ENCODE data around the gene STK11IP. TPM values are rescaled to one million over a fixed set of nuclear protein-coding genes. Genes with fewer than 3 reads are reported as not detected.

Gene STK11IP
- total and polyA plus RNA-seq, 2 of the 13 experiments (the other 11 are each of a cell fraction or from before 2014, with no cell fraction given), result 12.8 to 24.0 TPM

GRCh38 chr2:219548990-219549389 lies 48.7 kb upstream of the STK11IP start:
- in situ Hi-C loops (cut with HindIII; ENCODE audit: extremely low pct_ligation_motif_present, low pct_unique_long_range_greater_than_20kb), result no loop called here
- DNase-seq (ENCODE audit: low spot score) (no peak), FAIRE-seq (no peak), ATAC-seq (no peak)
- Histone ChIP-seq H3K27me3 (ENCODE audit: control insufficient read depth in 1 of 2, insufficient read depth in 2 of 2, low read length in 2 of 2) (no peaks in the 10 kb centered on the region; a peak in 1 of 5 replicates), H3K79me2 (ENCODE audit: insufficient read depth, low read length) (peaks cover 12% of the 10 kb centered on the region), H3K4me3 (replicated peaks in 1 of 3; ENCODE audit: insufficient read depth in 1 of 3, low read depth in 2 of 3, low read length in 3 of 3) (no peak overlapping the region), H3K36me3 (replicated peaks in 1 of 2; ENCODE audit: control insufficient read depth in 1 of 2, insufficient read depth in 2 of 2, low read length in 2 of 2) (peaks cover 12 to 22% of the 10 kb centered on the region in 2 experiments; a peak in 4 of 5 replicates), H2AFZ (ENCODE audit: low read length) (no peak overlapping the region), H3K27ac (ENCODE audit: extremely low read length, insufficient read depth, low read length) (no peak overlapping the region), H4K20me1 (ENCODE audit: insufficient read depth, low read length) (peaks cover 4% of the 10 kb centered on the region; the same call in 1 of the 2 replicates), H3K4me1 (ENCODE audit: insufficient read depth, low read length) (peaks cover 54% of the 10 kb centered on the region), H3K9ac (ENCODE audit: insufficient read depth, low read depth, low read length) (no peak overlapping the region), H3K9me3 (ENCODE audit: low read length) (no peaks in the 10 kb centered on the region), H3K4me2 (ENCODE audit: low read depth, low read length) (no peak overlapping the region)
- no peak for TF ChIP-seq RFX1 (IDR thresholded peaks at IDR 0.05)
- TF ChIP-seq REXO4 (CRISPR knock-in tag; IDR thresholded peaks at IDR 0.05; ENCODE audit: borderline replicate concordance), result no peak
- no peak for TF ChIP-seq ZNF512B (CRISPR knock-in tag; IDR thresholded peaks at IDR 0.05; ENCODE audit: borderline replicate concordance)
- ChIA-PET POLR2A (no interaction called here), CTCF (ENCODE audit: low intra/inter-chr PET ratio, low total read pairs) (no interaction called here)
- 96% methylated on average over 18 of the region's 18 CpGs for WGBS (ENCODE audit: low lambda C conversion rate)
- no TSS peak for BruUV-seq (replicated peaks)
- intact Hi-C loops (cut with micrococcal nuclease; ENCODE audit: unreplicated experiment), result no loop called here

- no TSS peak for BruUV-seq (replicated peaks)
- Histone ChIP-seq H3K9me3 (ENCODE audit: low read length) (no peaks in the 10 kb centered on the region), H2AFZ (ENCODE audit: low read length) (no peak overlapping the region), H3K27me3 (ENCODE audit: control insufficient read depth in 1 of 2, insufficient read depth in 2 of 2, low read length in 2 of 2) (no peaks in the 10 kb centered on the region; a peak in 1 of 5 replicates), H3K4me3 (replicated peaks in 1 of 3; ENCODE audit: insufficient read depth in 1 of 3, low read depth in 2 of 3, low read length in 3 of 3) (no peak overlapping the region), H3K9ac (ENCODE audit: insufficient read depth, low read depth, low read length) (no peak overlapping the region), H3K4me2 (ENCODE audit: low read depth, low read length) (no peak overlapping the region), H3K27ac (ENCODE audit: extremely low read length, insufficient read depth, low read length) (no peak overlapping the region), H3K79me2 (ENCODE audit: insufficient read depth, low read length) (peaks cover 7% of the 10 kb centered on the region), H4K20me1 (ENCODE audit: insufficient read depth, low read length) (peaks cover 1% of the 10 kb centered on the region; the same call in 1 of the 2 replicates), H3K36me3 (replicated peaks in 1 of 2; ENCODE audit: control insufficient read depth in 1 of 2, insufficient read depth in 2 of 2, low read length in 2 of 2) (peaks cover 12 to 22% of the 10 kb centered on the region in 2 experiments; a peak in 4 of 5 replicates), H3K4me1 (ENCODE audit: insufficient read depth, low read length) (peaks cover 51% of the 10 kb centered on the region)
- FAIRE-seq (no peak), ATAC-seq (no peak), DNase-seq (ENCODE audit: low spot score) (no peak)
- 0 out of 2 replicates have a peak, but pooled peaks have one; percentile 6 for TF ChIP-seq POLR2AphosphoS2 (IDR thresholded peaks at IDR 0.05; ENCODE audit: low read depth, low read length)
- no peak for TF ChIP-seq ZNF256 (CRISPR knock-in tag; conservative IDR thresholded peaks at IDR 0.05)
- CTCF ChIA-PET (ENCODE audit: low intra/inter-chr PET ratio, low total read pairs), result no interaction called here
- intact Hi-C loops (cut with micrococcal nuclease; ENCODE audit: unreplicated experiment) (no loop called here), in situ Hi-C loops (cut with HindIII; ENCODE audit: extremely low pct_ligation_motif_present, low pct_unique_long_range_greater_than_20kb) (no loop called here)
- POLR2A ChIA-PET, result no interaction called here
- 91% methylated on average over 9 of the region's 9 CpGs for WGBS (ENCODE audit: low lambda C conversion rate)
Measured at GRCh38 chr2:219549619-219550018, 48.0 kb upstream of the STK11IP start.

Measured in HepG2 (cell line).